Smooth muscle cell (in vitro differentiated cells): ENCODE measurements around the gene SDHAF1. TPM values are rescaled to one million over a fixed set of nuclear protein-coding genes. Genes with fewer than 3 reads are reported as not detected.

Source experiments
- DNase-seq: peaks from one replicate; lab custom pipeline; 2025; ENCODE audit not compliant: unreplicated experiment; lab: John Stamatoyannopoulos, UW
- H2AFZ ChIP-seq: fragments of 200-600 bp; sonication (generic); 2 replicates; pipeline ENCODE4 v1.6.0; 2016; ENCODE audit warnings: antibody characterized with exemption, low read depth, mild to moderate bottlenecking
- H3F3A ChIP-seq: fragments of 200-600 bp; sonication (generic); 2 replicates; pipeline ENCODE4 v1.6.0; 2017; ENCODE audit warnings: antibody characterized with exemption, low read depth
- H3K27ac ChIP-seq: fragments of 200-600 bp; sonication (generic); 2 replicates; pipeline ENCODE4 v1.5.1; 2016; ENCODE audit warnings: low read depth, mild to moderate bottlenecking
- H3K27me3 ChIP-seq: fragments of 200-600 bp; sonication (generic); 2 replicates; pipeline ENCODE4 v1.6.1; 2016; ENCODE audit warnings: low read depth, mild to moderate bottlenecking
- H3K36me3 ChIP-seq: fragments of 200-600 bp; sonication (generic); 2 replicates; pipeline ENCODE4 v1.5.1; 2016; ENCODE audit warnings: low read depth
- H3K4me1 ChIP-seq: fragments of 200-600 bp; sonication (generic); 2 replicates; pipeline ENCODE4 v1.5.1; 2016; ENCODE audit warnings: low read depth
- H3K4me2 ChIP-seq: fragments of 200-600 bp; sonication (generic); 2 replicates; pipeline ENCODE4 v1.6.0; 2016; ENCODE audit warnings: mild to moderate bottlenecking
- H3K4me3 ChIP-seq: fragments of 200-600 bp; sonication (generic); 2 replicates; pipeline ENCODE4 v1.5.1; 2016; ENCODE audit warnings: mild to moderate bottlenecking
- H3K79me2 ChIP-seq: fragments of 200-600 bp; sonication (generic); 2 replicates; pipeline ENCODE4 v1.6.0; 2016; ENCODE audit warnings: low read depth, mild to moderate bottlenecking
- H3K9ac ChIP-seq: fragments of 200-600 bp; sonication (generic); 2 replicates; pipeline ENCODE4 v1.6.0; 2016; ENCODE audit warnings: low read depth
- H3K9me3 ChIP-seq: fragments of 200-600 bp; sonication (generic); replicated peaks from 2 replicates; pipeline ENCODE4 v1.5.1; 2016; ENCODE audit warnings: low read depth
- H4K20me1 ChIP-seq: fragments of 200-600 bp; sonication (generic); 2 replicates; pipeline ENCODE4 v1.6.0; 2016; ENCODE audit warnings: low read depth
- WGBS: methylation state at CpG from one replicate; pipeline ENCODE4 v1.1.7; 2016; ENCODE audit warnings: low lambda C conversion rate; 5-methylcytosine and 5-hydroxymethylcytosine counted together
- polyA plus RNA-seq: library from polyadenylated mRNA; unstranded; fragments of >200 nt; fragmentation: Nextera tagmentation; extraction: Ambion mirVana; gene quantifications from 2 replicates; pipeline ENCODE4 v1.2.1, GENCODE V29; 2016
- total RNA-seq: library from RNA; depleted of rRNA; stranded (reverse); fragments of >200 nt; gene quantifications from 2 replicates; pipeline ENCODE4 v1.2.3, GENCODE V29; 2014
- TF ChIP-seq, protein P1 (sequence below): fragments of 200-600 bp; sonication (generic); IDR thresholded peaks from 2 replicates; pipeline ENCODE4 v1.5.1; 2017; ENCODE audit warnings: borderline replicate concordance, mild to moderate bottlenecking, antibody characterized with exemption; ENCODE audit not compliant: insufficient read depth, poor library complexity, severe bottlenecking

Gene SDHAF1
- total and polyA plus RNA-seq, 2 experiments from 2014 or later = 24.0 to 27.7 TPM

DNA sequence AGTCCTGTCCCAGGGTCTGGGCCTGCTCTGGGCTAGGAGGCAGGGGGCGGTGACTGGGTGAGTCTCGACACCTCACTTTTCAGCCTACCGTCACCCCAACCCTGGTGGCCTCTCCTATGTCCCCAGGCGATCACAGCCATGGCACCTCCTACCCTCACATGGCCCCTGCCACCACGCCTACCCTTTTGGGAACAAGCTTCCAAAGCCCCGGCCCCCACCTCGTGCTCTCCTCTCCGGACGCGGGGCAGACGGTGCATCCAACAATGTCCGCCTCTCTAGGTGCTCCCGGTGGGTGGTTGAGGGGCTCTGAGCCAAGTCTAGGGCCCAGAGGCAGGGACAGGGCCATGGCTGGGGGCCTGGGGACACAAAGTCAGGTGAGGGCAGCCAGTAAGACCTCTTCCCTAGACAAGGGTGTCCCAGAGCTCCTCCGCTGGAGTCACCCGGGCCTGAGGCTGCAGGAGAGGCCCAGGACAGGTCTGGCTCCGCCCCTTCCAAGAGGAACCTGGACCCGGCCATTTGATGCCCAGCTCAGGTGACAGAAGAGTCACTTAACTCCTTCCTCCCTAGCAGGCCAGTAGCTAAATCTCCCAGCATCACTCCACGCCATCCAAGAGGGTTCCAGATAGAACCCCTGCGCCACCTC is 13.5 kb downstream of the SDHAF1 start, which contains the start of gene SYNE4:
TSS of gene SYNE4 (minus strand) at position 478 of the 643 bp plus-strand sequence. CDS start at position 346, 132 bp downstream.
- H3K4me2 ChIP-seq = peak within 1 kb of the TSS; percentile 83
- no peak within 1 kb of the TSS for H3K27ac ChIP-seq
- H3K79me2 ChIP-seq = peaks cover under 1% of the 10 kb centered on the region
- H3K9me3 ChIP-seq = no peaks in the 10 kb centered on the region
- H3K27me3 ChIP-seq = no peaks in the 10 kb centered on the region
- WGBS = 42% methylated on average over 19 of the region's 19 CpGs
- DNase-seq = no peak
- H3K4me3 ChIP-seq = peak within 1 kb of the TSS; percentile 54
- H3K36me3 ChIP-seq = no peaks in the 10 kb centered on the region
- H3F3A ChIP-seq = no peaks in the 10 kb centered on the region
- peaks cover 6% of the 10 kb centered on the region for H4K20me1 ChIP-seq
- H3K4me1 ChIP-seq = peaks cover 10% of the 10 kb centered on the region
- peak within 1 kb of the TSS; percentile 36 for H2AFZ ChIP-seq
- TF ChIP-seq, protein P1, sequence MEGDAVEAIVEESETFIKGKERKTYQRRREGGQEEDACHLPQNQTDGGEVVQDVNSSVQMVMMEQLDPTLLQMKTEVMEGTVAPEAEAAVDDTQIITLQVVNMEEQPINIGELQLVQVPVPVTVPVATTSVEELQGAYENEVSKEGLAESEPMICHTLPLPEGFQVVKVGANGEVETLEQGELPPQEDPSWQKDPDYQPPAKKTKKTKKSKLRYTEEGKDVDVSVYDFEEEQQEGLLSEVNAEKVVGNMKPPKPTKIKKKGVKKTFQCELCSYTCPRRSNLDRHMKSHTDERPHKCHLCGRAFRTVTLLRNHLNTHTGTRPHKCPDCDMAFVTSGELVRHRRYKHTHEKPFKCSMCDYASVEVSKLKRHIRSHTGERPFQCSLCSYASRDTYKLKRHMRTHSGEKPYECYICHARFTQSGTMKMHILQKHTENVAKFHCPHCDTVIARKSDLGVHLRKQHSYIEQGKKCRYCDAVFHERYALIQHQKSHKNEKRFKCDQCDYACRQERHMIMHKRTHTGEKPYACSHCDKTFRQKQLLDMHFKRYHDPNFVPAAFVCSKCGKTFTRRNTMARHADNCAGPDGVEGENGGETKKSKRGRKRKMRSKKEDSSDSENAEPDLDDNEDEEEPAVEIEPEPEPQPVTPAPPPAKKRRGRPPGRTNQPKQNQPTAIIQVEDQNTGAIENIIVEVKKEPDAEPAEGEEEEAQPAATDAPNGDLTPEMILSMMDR = no peak
- no peak within 1 kb of the TSS for H3K9ac ChIP-seq

- Histone ChIP-seq H3K4me2 (peak overlapping the region; percentile 83), H4K20me1 (peaks cover under 1% of the 10 kb centered on the region), H3K79me2 (peaks cover 4% of the 10 kb centered on the region), H3K9ac (no peak overlapping the region), H3K4me3 (peak overlapping the region; percentile 54), H3K27me3 (no peaks in the 10 kb centered on the region), H2AFZ (peak overlapping the region; percentile 36), H3K36me3 (no peaks in the 10 kb centered on the region), H3F3A (no peaks in the 10 kb centered on the region), H3K4me1 (peaks cover 11% of the 10 kb centered on the region), H3K27ac (no peak overlapping the region), H3K9me3 (no peaks in the 10 kb centered on the region)
- TF ChIP-seq, protein P1 = no peak
- WGBS = 2% methylated on average over 41 of the region's 50 CpGs
- DNase-seq = no peak
Measured at GRCh38 chr19:36009220-36009619, 14.2 kb downstream of the SDHAF1 start.

- H3K36me3 ChIP-seq = no peaks in the 10 kb centered on the region
- no peak for DNase-seq
- H3K9ac ChIP-seq = no peak overlapping the region
Measured at GRCh38 chr19:36009633-36010379, 14.8 kb downstream of the SDHAF1 start.

More at GRCh38 chr19:36009633-36010379, 14.8 kb downstream of the SDHAF1 start:
- 60% methylated on average over 15 of the region's 15 CpGs for WGBS
- peak overlapping the region; percentile 36 for H2AFZ ChIP-seq
- H3K27ac ChIP-seq = no peak overlapping the region
- TF ChIP-seq, protein P1 = no peak
- no peaks in the 10 kb centered on the region for H3F3A ChIP-seq
- peak overlapping the region; percentile 83 for H3K4me2 ChIP-seq
- peaks cover 4% of the 10 kb centered on the region for H3K79me2 ChIP-seq
- peak overlapping the region; percentile 54 for H3K4me3 ChIP-seq
- H4K20me1 ChIP-seq = no peaks in the 10 kb centered on the region
- no peaks in the 10 kb centered on the region for H3K27me3 ChIP-seq
- peaks cover 14% of the 10 kb centered on the region for H3K4me1 ChIP-seq
- no peaks in the 10 kb centered on the region for H3K9me3 ChIP-seq
